GM12801 (cell line): Measurements from ENCODE around the gene ZNF213.

Experiments
- CTCF ChIP-seq: IDR thresholded peaks from one replicate; pipeline ENCODE4 v1.5.1; 2011; ENCODE audit warnings: control low read depth; ENCODE audit not compliant: insufficient read length; ENCODE audit errors: extremely low read depth

ZNF213 gene

GRCh38 chr16:3188675-3188924 lies 53.8 kb downstream of the ZNF213 start:
- no peak for TF ChIP-seq CTCF

GRCh38 chr16:3188925-3189825 lies 54.3 kb downstream of the ZNF213 start:
- TF ChIP-seq CTCF = no peak

GRCh38 chr16:3189869-3190268 lies 55.0 kb downstream of the ZNF213 start:
- TF ChIP-seq CTCF = no peak

GRCh38 chr16:3190949-3191353 lies 56.1 kb downstream of the ZNF213 start:
- no peak for TF ChIP-seq CTCF
